SU-DHL-6 (cell line): Measurements from ENCODE around the gene DUSP3.

ENCODE experiments used
- CTCF ChIP-seq: fragments of 200-600 bp; sonication (generic); IDR thresholded peaks from one replicate; pipeline ENCODE4 v1.5.1; 2017; ENCODE audit warnings: antibody characterized with exemption, mild to moderate bottlenecking, low read length, moderate library complexity; ENCODE audit not compliant: insufficient read depth, poor library complexity, severe bottlenecking
- EZH2phosphoT487 ChIP-seq: fragments of 200-600 bp; sonication (generic), shearing (Covaris generic); conservative IDR thresholded peaks from 2 replicates; pipeline ENCODE4 v1.6.1; 2018; ENCODE audit warnings: mild to moderate bottlenecking, antibody characterized with exemption, low read length, moderate library complexity, mixed read lengths

- TF ChIP-seq CTCF = no peak
- no peak for TF ChIP-seq EZH2phosphoT487
Measured at GRCh38 chr17:43772877-43773648, 5.7 kb downstream of the DUSP3 start.
